Measurements from ENCODE around the gene HRCT1. TPM values are rescaled to one million over a fixed set of nuclear protein-coding genes. Genes with fewer than 3 reads are reported as not detected.
A peak's percentile ranks its signal among the peaks of the same experiment; 100 is the strongest.
"Not testable (repeated sequence)": the region's sequence is repeated elsewhere in the genome, so short reads cannot be mapped to it uniquely, and the experiment has no call there.

Gene HRCT1
- polyA plus RNA-seq, 3 donors, result 0.47 to 0.60 TPM; not detected in 1

GRCh38 chr9:35882996-35883395 lies 23.0 kb upstream of the HRCT1 start:
- no peak for DNase-seq (ENCODE audit: extremely low read depth in 1 of 11, low read depth in 9 of 11, low spot score in 4 of 11)

- DNase-seq (ENCODE audit: extremely low read depth in 1 of 11, low read depth in 9 of 11, low spot score in 4 of 11), result not testable (repeated sequence)
Observed at GRCh38 chr9:35884908-35885307, 21.1 kb upstream of the HRCT1 start.

- DNase-seq (ENCODE audit: extremely low read depth in 1 of 11, low read depth in 9 of 11, low spot score in 4 of 11), result no peak
Observed at GRCh38 chr9:35891646-35892045, 14.4 kb upstream of the HRCT1 start.

GRCh38 chr9:35892051-35892450 lies 14.0 kb upstream of the HRCT1 start:
- no peak for DNase-seq (ENCODE audit: extremely low read depth in 1 of 11, low read depth in 9 of 11, low spot score in 4 of 11)

- no peak for DNase-seq (ENCODE audit: extremely low read depth in 1 of 11, low read depth in 9 of 11, low spot score in 4 of 11)
Observed at GRCh38 chr9:35896570-35896969, 9.4 kb upstream of the HRCT1 start.

- not testable (repeated sequence) for DNase-seq (ENCODE audit: extremely low read depth in 1 of 11, low read depth in 9 of 11, low spot score in 4 of 11)
Observed at GRCh38 chr9:35897376-35898099, 8.5 kb upstream of the HRCT1 start.

GRCh38 chr9:35898337-35898736 lies 7.7 kb upstream of the HRCT1 start:
- DNase-seq (ENCODE audit: extremely low read depth in 1 of 11, low read depth in 9 of 11, low spot score in 4 of 11), result no peak

GRCh38 chr9:35899021-35899420 lies 7.0 kb upstream of the HRCT1 start:
- DNase-seq (ENCODE audit: extremely low read depth in 1 of 11, low read depth in 9 of 11, low spot score in 4 of 11), result no peak

- DNase-seq (ENCODE audit: extremely low read depth in 1 of 11, low read depth in 9 of 11, low spot score in 4 of 11), result peak in 2 of 11 donors; percentile 66 to 74
Observed at GRCh38 chr9:35903049-35903448, 3.0 kb upstream of the HRCT1 start.

GRCh38 chr9:35904338-35904737 lies 1.7 kb upstream of the HRCT1 start:
- no peak for DNase-seq (ENCODE audit: extremely low read depth in 1 of 11, low read depth in 9 of 11, low spot score in 4 of 11)

GRCh38 chr9:35905051-35905781 lies 786 bp upstream of the HRCT1 start:
- DNase-seq (ENCODE audit: extremely low read depth in 1 of 11, low read depth in 9 of 11, low spot score in 4 of 11), result no peak

- DNase-seq (ENCODE audit: extremely low read depth in 1 of 11, low read depth in 9 of 11, low spot score in 4 of 11), result peak in 1 of 11 donors; percentile 50
Observed at GRCh38 chr9:35906923-35907699, 1.1 kb downstream of the HRCT1 start.

GRCh38 chr9:35907711-35908503 lies 1.9 kb downstream of the HRCT1 start:
- DNase-seq (ENCODE audit: extremely low read depth in 1 of 11, low read depth in 9 of 11, low spot score in 4 of 11), result peak in 3 of 11 donors; percentile 47 to 62 (median 59)

GRCh38 chr9:35908504-35909125 lies 2.6 kb downstream of the HRCT1 start:
- DNase-seq (ENCODE audit: extremely low read depth in 1 of 11, low read depth in 9 of 11, low spot score in 4 of 11), result no peak

GRCh38 chr9:35909274-35909673 lies 3.3 kb downstream of the HRCT1 start, which contains the start of gene SPAAR:
Gene SPAAR (plus strand): TSS chr9:35909490. CDS start chr9:35910464, 974 bp downstream.
- no peak for DNase-seq (ENCODE audit: extremely low read depth in 1 of 11, low read depth in 9 of 11, low spot score in 4 of 11)

- DNase-seq (ENCODE audit: extremely low read depth in 1 of 11, low read depth in 9 of 11, low spot score in 4 of 11), result no peak
Observed at GRCh38 chr9:35909687-35910612, 3.9 kb downstream of the HRCT1 start.

GRCh38 chr9:35910613-35911359 lies 4.8 kb downstream of the HRCT1 start:
- DNase-seq (ENCODE audit: extremely low read depth in 1 of 11, low read depth in 9 of 11, low spot score in 4 of 11), result no peak
